ENCODE data around the gene PJA2.

PJA2 gene

DNA sequence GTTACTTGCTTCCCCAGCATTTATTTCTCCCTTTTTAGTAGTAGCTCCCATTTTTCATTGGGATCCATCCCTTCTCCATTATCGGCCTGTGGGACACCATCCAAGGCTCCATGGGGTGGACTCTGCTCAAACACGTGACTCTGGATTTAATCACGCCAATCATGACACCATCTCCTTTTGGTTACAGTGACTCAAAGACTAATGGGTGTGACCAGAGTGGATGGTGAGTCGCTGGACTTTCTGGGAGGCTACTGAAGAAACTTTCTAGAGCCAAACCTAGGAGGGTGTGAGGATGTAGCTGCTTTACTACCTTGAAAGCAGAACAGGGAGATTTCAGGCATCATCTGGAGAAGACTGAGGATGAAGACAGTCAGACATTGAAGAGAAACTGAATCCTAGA, 93.1 kb downstream of the PJA2 start:
- H3K4me3 ChIP-seq (IDR thresholded peaks at IDR 0.05; ENCODE audit: insufficient read depth, low read depth, low read length), result no peak overlapping the region
- TF ChIP-seq CTCF (conservative IDR thresholded peaks at IDR 0.05; ENCODE audit: low read depth, low read length), result no peak
- no peaks in the 10 kb centered on the region for H4K20me1 ChIP-seq (ENCODE audit: insufficient read depth)
- no peak overlapping the region for H3K27ac ChIP-seq
- no peak overlapping the region for H3K4me2 ChIP-seq
- no peaks in the 10 kb centered on the region for H3K36me3 ChIP-seq (ENCODE audit: insufficient read depth)
- no peaks in the 10 kb centered on the region for H3K79me2 ChIP-seq (ENCODE audit: insufficient read depth, low read depth)
- no peaks in the 10 kb centered on the region for H3K4me1 ChIP-seq (ENCODE audit: low read depth, poor library complexity, severe bottlenecking)
- no peak overlapping the region for H2AFZ ChIP-seq (ENCODE audit: low read depth)
- no peaks in the 10 kb centered on the region for H3K27me3 ChIP-seq (ENCODE audit: insufficient read depth, low read depth)
- H3K9ac ChIP-seq, result no peak overlapping the region

DNA sequence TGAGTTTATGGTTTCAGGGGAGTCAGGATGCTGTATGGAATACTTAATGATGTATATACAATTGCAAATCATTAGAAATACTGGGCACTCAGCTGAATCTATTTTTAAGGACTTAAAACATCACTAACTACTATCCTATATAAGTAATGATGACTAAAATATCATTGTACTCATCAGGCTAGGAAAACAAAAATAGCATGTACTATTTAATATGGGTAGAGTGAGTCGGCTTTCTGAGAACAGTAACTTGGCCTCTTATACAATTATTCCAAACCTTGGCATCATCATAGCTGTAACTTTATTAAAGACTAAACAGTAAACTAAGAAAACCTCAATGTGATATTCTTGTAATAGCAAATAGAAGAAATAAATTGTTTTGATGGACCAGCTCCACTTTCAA, 94.5 kb downstream of the PJA2 start:
- no peak for TF ChIP-seq CTCF (conservative IDR thresholded peaks at IDR 0.05; ENCODE audit: low read depth, low read length)
- Histone ChIP-seq H4K20me1 (ENCODE audit: insufficient read depth) (no peaks in the 10 kb centered on the region), H3K4me2 (no peak overlapping the region), H2AFZ (ENCODE audit: low read depth) (no peak overlapping the region), H3K27ac (no peak overlapping the region), H3K36me3 (ENCODE audit: insufficient read depth) (no peaks in the 10 kb centered on the region), H3K79me2 (ENCODE audit: insufficient read depth, low read depth) (no peaks in the 10 kb centered on the region), H3K4me1 (ENCODE audit: low read depth, poor library complexity, severe bottlenecking) (no peaks in the 10 kb centered on the region), H3K9ac (no peak overlapping the region), H3K4me3 (IDR thresholded peaks at IDR 0.05; ENCODE audit: insufficient read depth, low read depth, low read length) (no peak overlapping the region), H3K27me3 (ENCODE audit: insufficient read depth, low read depth) (no peaks in the 10 kb centered on the region)

GRCh38 chr5:109313127-109313526, 96.6 kb downstream of the PJA2 start:
- Histone ChIP-seq H3K27me3 (ENCODE audit: insufficient read depth, low read depth) (no peaks in the 10 kb centered on the region), H3K4me3 (IDR thresholded peaks at IDR 0.05; ENCODE audit: insufficient read depth, low read depth, low read length) (no peak overlapping the region)
- no peak for TF ChIP-seq CTCF (conservative IDR thresholded peaks at IDR 0.05; ENCODE audit: low read depth, low read length)

DNA sequence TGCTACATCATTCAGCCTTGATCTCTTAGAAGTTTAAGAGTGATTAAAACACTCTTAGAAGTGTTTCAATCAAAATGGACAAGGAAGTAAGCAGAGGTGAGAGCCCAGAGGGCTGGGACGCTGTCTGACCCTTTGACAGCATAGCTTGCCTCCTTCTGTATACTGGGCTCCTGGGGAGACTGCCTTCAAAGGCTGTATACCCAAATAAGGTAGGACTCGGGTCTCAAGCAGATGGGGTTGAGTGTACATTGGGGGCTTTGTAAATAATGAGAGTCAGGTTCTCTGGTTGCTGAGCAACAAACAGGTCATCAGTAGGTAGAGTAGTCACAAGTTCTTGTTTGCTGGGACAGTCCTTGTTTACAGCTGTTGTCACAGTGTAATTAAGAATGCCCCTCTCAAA, 97.1 kb downstream of the PJA2 start:
- no peak overlapping the region for H3K4me3 ChIP-seq (IDR thresholded peaks at IDR 0.05; ENCODE audit: insufficient read depth, low read depth, low read length)
- H3K4me2 ChIP-seq, result no peak overlapping the region
- H3K27ac ChIP-seq, result no peak overlapping the region
- no peaks in the 10 kb centered on the region for H3K4me1 ChIP-seq (ENCODE audit: low read depth, poor library complexity, severe bottlenecking)
- no peak for TF ChIP-seq CTCF (conservative IDR thresholded peaks at IDR 0.05; ENCODE audit: low read depth, low read length)
- no peak overlapping the region for H3K9ac ChIP-seq
- H3K79me2 ChIP-seq (ENCODE audit: insufficient read depth, low read depth), result no peaks in the 10 kb centered on the region
- H3K27me3 ChIP-seq (ENCODE audit: insufficient read depth, low read depth), result no peaks in the 10 kb centered on the region
- no peaks in the 10 kb centered on the region for H4K20me1 ChIP-seq (ENCODE audit: insufficient read depth)
- H2AFZ ChIP-seq (ENCODE audit: low read depth), result no peak overlapping the region
- H3K36me3 ChIP-seq (ENCODE audit: insufficient read depth), result no peaks in the 10 kb centered on the region

More at GRCh38 chr5:109313127-109313526, 96.6 kb downstream of the PJA2 start:
- no peak overlapping the region for H2AFZ ChIP-seq (ENCODE audit: low read depth)
- H3K4me1 ChIP-seq (ENCODE audit: low read depth, poor library complexity, severe bottlenecking), result no peaks in the 10 kb centered on the region
- H3K27ac ChIP-seq, result no peak overlapping the region
- no peak overlapping the region for H3K4me2 ChIP-seq
- H3K79me2 ChIP-seq (ENCODE audit: insufficient read depth, low read depth), result no peaks in the 10 kb centered on the region
- H3K36me3 ChIP-seq (ENCODE audit: insufficient read depth), result no peaks in the 10 kb centered on the region
- H3K9ac ChIP-seq, result no peak overlapping the region
- H4K20me1 ChIP-seq (ENCODE audit: insufficient read depth), result no peaks in the 10 kb centered on the region
